GM04503 (cell line): ENCODE results near the gene EPHA2.
"Not testable (repeated sequence)": the region's sequence is repeated elsewhere in the genome, so short reads cannot be mapped to it uniquely, and the experiment has no call there.

ENCODE experiments used
- DNase-seq: peaks from one replicate; pipeline ENCODE4 v3.0.0-alpha.2; 2012; ENCODE audit warnings: low read depth

EPHA2 gene

DNA sequence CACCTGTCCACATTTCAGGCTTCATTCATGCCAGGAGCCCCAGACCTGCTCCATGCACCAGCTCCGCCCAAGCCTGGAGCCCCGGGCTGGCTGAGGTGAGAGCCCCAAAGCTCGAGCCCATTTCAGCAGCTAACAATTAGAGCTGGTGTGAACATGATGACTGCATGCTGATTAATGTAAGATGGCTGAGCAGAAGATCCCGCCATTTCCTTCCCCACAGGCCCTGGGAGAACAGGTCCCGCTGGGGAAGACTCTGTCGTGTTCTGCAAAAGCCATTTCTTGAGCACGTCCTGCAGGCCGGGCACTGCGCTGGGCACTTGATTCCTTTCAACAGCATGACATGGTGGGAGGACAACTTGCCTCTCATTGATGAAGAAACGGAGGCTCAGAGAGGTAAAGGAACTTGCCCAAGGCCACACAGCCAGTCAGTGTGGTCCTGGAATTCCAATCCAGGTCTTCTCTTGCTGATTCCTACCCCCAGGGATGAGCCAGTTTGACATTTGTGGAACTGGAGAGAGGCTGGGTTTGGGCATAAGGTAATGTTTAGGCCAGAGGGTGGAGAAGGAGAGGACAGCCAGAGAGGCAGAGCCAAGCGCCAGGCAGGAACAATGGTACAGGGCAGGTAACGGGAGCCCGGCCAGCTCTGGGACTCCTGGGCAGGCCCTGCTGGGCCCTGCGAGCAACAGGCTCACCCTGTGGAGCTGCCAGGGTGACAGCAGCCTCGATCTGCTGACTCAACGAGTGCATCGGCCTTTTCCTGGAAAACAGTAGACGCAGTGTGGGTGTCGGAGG lies 28.1 kb upstream of the EPHA2 start:
- no peak for DNase-seq

DNA sequence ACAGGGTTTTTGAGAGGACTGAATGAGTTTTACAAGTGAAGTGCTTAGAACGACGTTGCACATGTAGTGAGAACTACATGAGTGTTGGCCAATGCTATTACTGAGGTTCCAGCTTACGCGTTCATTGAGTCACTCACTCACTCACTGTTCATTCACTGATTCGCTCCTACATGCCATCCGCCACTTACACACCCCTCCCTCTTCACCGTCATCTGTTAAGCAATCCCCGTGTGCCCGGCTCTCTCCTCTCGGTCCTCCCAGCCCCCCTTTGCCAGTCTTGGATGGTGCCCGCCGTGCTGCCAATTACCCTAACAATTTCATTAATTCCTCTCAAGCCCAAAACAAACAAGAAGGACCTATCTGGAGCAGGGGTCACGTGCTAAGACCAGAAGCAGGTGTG lies 27.3 kb upstream of the EPHA2 start:
- DNase-seq = peak; percentile 85

DNA sequence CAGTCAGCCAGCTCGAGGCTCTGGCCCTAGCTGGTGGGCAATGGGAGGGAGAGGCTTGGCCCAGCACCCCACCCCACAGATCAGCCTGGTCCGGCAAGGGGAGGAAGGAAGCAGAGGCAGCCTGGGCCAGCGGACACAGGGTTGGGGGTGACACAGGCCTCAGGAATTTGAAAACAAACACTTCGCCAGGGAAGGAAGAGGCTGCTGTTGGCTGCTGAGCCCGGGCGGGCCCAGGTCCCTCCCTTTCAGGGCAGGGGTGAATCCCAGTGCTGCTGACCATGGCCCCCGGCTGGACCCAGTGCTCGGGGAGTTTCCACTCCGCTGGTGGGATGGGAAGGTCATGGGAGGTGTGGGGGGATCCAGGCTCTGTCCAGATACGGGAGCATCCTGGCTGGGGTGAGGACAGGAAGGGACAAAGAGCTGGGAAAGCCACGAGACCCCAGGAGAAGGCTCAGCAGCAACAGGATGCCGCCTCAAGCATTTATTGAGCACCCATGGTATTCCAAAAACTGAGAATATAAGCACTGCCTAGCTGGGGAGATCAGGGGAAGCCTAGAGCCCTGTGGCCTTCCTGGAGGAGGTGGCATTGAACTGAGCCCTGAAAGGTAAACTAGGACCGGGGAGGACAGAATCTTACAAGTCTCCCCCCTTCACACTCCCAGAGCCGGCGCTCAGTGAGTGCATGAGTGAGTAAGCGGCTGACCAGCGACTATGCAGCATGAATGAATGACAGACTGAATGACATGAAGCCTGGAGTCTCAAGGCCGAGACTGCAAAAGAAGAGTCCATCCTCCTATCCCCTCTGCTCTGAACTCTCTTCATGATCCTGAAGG lies 26.2 kb upstream of the EPHA2 start:
- peak; percentile 78 for DNase-seq

DNA sequence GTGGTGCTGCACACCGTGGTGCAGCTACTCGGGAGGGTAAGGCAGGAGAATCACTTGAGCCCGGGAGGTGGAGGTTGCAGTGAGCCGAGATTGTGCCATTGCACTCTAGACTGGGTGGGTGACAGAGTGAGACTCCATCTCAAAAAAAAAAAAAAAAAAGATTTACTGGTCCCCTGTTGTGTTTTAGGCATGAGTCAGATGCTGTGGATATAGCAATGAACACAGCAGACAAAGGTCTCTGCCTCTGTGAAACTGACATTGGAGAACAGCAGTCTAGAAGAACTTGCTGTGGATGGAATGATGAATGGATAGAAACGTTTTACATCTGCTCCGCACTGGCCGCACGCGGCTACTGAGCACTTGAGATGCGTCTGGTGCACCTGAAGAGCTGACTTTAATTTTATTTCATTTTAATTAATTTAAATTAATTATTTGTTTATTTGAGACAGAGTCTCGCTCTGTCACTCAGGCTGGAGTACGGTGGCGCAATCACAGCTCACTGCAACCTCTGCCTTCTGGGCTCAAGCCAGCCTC lies 24.5 kb upstream of the EPHA2 start:
- DNase-seq = no peak

DNA sequence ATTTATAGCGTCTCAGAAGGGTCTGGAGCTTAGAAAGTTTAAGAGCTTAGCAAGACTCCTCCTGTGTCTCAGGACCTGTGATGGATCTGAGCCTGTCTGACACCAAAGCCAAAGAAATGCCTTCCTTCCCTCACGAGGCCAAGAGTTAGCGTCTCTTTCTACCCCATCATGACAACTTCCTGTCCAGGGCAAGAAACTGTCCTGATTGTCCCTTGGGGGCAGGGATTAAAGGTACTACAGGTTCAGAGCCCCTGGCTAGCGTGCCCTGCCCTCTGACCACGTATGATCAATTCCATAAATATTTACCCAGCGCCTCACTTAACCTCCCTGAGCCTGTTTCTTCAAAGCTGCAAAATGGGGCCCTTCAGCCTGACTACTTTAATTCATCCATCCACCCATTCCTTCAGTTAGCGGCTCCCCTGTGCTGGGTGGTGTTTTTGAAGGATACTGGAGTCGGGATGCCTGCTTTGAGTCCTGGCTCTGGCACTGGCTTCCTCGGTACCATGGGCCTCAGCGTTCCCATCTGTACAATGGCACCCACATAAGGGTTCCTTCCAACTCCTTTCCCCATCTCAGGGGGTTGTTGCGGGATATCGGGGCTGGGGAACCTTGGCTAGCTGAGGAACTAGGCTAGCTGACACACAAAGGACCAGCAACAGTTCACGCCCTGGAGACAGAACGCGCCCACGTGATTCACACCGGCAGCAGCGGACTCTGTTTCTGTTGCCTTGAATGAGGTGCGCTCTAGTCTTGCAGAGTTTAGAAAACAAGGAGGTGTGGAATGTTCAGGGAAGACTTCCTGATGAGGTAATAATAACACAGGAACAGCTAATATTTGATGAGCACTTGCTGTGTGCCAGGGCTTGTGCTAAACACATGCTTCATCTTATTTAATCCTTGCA lies 23.0 kb upstream of the EPHA2 start:
- no peak for DNase-seq

DNA sequence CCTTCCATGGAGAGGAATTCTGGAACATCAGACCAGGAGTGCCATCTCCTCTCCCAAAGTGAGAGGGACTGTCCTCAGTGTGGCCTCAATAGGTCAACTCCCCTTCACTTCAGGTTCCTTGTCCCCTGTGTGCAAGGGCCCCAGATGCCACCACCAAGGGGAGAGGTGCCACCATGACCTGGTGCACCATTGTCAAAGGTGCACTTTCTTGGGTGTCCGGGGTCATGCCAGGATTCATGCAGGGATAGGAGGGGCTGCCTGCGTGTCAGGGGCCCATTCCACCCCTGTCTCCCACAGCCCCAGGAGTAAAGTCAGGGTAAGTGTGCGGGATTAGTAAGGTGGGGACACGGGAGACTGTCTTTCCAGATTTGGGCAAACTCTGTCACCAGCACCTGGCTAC lies 21.4 kb upstream of the EPHA2 start:
- no peak for DNase-seq

DNA sequence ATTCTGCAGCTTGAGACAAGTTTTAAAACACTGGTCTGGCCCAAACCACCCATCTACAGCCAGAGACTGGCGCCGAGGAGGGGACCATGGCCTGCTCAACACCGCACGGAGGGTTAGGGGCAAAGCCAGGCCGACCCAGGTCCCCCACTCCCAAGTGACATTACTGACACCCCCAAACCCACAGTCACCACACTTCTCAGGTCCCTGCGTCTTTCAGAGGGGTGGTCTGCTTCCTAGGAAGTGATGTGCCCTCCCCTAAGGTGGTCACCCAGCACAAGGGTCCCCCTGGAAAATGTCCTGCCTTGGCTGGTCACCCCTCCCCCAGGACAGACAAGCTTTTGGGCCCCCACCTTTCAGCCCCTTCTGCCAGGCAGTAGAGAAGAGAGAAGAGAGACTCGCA lies 20.8 kb upstream of the EPHA2 start:
- DNase-seq = no peak

DNA sequence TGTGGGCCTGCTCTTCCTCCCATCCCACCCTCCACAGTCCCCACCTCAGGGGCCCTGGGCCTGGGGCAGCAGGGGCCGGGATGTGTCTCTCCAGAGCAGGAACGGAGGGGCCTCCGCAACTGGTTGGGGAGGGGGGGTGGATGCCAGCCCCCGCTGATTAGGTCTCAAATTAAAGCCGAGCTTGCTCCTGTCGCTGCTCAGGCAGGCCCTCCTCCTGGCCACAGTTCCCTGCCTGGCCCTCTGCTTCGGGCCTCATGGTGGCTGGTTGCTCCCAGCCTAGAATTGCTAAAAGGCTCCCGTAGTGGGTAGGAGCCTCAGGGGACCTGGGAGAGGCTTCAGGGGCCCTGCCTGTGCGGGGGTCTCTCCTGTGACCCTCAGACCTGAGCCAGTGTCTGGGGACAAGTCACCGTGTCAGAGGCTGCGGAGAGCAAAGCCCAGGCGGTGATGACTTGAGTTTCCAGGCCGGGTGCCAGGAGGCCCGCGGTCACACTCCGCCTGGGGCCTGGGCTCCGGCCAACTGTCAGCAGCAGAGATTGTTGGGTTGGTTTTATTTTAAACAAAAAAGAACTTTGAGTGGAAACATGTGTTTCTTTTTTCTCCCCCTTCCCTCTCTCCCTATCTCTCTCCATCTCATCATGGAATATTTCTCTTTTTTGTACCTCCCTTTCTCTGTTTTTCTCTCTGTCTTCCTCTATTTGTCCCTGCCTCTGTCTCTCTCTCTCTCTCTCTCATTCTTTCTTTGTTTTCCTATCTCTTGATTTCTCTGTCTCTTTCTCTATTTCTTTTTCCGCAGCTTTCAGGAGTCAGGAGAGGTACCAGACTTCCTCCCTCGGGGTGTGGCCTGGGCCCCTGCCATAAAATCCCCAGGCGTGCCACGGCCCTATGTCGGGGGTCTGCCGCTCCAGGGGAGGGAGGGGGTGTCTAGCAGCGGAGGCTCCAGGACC lies 20.0 kb upstream of the EPHA2 start:
- DNase-seq = peak; percentile 62

DNA sequence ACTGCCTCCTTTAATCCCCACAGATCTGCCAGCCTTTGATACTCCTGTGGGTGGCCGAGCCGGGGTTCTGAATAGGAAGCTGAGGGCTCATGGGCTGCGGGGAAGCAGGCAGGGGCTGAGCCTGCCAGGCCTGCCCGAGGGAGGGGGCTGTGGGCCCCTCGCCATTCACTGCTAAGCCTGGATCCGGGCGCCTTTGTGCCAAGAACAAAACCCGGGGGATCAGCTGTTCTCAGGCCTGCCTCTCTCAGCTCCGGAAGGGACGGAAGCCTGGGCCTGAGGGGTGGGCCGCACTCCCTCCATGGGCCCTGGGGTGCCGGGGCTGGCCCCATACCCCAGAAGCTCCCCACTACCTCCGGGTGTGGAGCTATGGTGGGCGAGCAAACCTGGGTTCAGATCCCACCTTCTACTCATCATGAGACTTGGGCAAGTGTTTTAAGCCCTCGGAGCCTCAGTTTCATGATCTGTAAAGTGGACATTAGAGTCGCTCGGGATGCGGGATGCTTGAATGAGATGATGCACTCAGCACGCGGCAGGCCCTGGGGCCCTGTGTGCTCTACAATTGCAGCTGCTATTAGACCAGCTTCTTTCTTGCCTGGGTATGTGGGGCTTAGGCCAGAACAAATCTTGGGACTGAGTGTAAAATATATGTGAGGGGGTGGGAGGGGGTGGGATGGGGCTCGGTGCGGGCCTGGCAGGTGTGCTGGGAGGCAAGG lies 19.2 kb upstream of the EPHA2 start:
- DNase-seq = no peak

DNA sequence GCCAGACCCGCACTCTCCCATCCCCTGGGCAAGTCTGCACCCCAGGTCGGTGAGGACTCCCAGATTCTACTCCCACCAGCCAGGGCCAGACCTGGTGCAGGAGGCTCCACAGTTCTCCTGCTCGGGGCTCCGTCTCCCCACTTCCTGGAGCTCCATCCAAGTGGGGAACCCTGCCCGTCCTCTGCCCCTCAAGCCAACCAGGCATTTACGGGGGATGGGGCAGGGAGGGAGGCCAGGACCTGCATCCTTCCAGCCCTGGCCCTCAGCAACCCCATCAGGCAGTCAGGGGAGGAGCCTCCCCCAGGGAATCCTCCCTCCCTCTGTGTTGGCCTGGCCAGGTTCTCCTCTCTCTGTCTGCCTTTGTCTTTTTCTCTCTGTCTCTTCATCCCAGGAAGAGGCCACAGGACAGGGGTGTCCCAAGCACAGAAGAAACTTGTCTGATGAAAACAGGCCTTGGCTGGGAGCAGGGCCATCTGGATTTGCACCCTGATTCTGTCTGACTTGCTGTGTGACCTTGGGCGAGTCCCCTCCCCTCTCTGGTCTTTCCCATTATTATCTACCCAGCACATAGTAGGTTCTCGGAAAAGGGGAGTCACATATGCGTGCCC lies 18.5 kb upstream of the EPHA2 start:
- no peak for DNase-seq

DNA sequence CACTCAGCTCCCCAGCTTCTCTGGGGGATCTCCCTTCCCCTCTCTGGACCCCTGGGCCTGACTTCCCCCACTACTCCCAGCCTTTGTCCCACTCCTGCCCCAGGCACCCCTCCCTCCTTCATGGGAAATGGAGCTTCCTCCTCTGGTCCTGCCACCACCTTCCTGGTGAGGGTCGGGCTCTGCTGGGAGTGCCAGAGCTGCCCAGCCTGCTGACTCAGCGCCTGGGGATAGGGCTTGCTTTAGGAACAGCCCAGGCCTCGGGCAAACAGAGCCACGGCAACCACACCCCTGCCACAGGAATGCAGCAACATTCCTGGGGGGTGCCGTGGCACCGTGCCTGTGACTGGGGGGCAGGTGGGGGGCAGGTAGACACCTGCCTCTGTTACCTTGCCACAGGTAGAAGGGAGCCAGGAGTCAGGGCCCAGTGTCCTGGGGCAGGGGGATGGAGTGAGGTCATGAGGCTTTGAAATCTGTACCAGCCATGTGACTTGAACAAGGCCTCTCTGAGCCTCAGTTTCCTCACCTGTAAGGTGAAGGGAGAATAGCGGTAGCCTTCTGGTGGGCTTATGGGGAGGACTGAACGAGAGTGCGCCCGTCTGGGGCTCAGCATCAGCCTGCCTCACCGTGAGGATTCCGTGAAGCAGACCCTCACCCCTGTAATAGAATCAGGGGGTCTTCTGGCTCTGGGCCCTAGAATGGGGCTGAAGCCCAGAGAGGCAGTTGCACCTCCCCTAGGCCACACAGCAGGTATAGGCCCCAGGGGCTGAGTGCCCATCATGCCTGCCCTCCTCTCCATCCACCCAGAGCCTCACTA lies 17.8 kb upstream of the EPHA2 start:
- DNase-seq = no peak

DNA sequence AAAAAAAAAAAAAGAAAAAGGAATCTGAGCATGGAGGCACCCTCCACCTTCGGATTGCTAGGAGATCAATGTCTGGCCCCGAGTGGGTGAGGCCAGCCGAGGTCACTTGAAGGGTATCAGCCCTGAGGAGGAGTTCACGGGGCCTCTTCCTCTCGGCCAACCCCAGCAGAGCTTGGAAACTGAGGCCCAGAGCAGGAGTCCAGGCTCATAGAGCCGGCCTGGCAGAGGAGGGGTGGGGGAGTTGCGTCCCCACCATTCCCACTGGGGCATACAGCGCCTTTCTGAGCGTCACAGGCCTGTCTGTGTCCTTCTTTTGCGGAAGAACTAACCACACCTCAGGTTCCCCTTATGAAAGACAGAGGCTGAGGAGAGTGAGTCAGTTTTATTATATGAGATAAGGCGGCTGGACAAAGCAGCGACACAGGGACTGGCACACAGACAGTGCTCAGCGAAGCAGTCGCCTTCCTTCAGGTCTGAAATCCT lies 17.1 kb upstream of the EPHA2 start:
- DNase-seq = no peak

DNA sequence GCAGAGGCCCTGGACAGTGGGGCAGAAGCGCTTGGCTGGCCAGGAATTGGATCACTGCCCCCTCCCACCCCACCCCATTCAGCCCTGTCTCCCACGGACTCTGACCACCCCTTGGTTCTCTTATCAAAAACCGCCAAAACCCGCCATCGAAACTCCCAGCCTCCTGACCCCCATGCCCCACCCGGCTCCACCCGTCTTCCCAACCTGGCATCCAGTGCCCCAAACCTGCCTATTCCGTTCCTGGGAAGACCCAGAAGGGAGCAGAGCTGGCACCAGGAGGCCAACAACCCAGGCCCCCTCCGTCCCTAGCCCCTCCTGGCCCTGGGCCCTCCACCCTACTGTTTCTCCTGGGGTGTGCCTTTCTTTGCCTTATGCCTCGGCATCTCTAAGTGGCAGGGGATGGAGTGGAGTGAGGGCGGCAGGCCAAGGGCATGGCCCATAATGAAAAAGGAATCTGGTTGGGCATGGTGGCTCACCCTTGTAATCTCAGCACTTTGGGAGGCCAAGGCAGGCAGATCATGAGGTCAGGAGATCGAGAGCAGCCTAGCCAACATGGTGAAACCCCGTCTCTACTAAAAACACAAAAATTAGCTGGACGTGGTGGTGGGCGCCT lies 16.5 kb upstream of the EPHA2 start:
- no peak for DNase-seq

DNA sequence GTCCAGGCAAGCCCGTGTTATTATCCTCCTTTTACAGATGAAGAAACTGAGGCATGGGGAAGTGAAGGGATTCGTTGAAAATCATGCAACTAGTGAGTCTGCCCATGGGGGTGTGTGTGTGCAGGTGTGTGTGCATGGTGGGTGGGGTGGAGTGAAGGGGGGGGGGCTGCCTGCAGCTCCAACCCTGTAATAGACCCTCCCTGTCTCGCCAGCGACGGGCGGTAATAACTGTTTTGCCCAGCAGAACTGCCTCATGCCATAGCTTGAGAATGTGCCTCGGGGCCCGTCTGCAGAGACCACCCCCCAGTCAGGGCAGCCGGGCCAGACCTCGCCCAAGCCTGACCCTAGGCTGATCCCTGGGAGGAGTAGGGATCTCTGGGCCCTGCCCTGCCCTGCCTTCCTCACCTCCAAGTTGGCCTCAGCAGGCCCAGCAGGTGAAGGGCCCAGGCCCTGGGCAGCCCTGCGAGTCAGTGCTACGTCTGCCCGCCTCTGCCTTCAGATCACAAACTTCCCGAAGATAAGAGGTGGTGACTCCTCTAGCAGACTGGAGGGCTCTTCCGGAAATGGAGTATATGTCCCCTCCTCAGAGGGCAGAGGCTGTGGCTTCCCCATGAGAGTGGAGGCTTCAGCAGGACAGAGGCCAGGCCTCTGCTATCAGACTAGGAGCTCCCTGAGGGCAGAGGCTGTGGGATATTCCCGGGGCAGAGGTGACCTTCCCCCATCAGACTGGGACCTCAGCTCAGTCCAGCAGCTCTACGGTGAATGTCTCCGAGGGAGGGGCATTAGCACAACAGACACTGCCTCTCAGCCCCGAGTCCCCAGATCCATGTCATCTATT lies 15.7 kb upstream of the EPHA2 start:
- DNase-seq = no peak

DNA sequence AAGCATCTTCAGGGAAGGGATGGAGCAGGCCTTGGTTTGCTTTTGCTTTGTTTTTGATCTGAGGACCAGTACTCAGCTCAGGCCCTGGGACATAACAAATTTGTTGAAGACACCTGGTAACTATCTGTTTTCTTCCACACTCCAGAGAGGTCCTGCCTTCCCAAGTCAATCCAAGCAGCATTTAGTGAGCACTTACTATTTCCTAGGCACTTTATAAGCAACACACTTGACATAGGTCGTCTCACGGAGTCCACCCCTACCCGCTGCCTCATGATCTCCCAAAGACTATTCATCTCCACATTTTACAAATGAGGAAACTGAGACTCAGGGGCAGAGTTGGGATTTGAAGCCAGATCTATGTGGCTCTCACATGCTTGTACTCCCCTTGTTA lies 14.4 kb upstream of the EPHA2 start:
- DNase-seq = no peak

DNA sequence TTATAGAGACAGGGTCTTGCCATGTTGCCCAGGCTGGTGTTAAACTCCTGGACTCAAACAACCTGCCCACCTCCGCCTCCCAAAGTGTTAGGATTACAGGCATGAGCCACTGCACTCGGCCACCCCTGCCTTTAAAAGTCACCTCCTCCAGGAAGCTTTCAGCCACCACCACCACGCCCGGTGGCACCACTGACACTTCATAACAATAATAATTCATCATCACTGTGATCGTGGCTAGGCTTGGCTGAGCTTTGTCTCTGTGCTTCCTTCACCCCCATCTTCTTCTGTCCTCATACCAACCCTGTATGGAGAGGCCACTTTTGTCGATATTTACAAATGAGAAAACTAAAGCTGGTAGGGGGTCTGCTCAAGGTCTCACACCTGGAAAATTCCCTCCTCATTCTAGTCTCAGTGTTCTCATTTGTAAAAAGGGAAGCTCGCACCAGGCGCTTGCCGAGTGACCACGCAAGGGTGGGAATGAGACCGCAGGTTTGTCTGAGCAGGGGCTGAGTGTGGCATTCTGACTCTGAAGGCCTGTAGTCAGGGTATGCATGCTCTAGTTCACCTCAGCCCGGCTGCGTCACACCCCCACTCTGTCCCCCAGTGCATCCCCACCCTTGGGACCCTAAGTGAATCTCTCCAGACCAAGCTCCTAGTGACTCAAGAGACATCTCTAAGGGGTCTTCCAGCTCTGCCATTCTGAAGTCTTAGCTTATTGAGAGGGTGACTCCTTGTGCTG lies 12.9 kb upstream of the EPHA2 start:
- DNase-seq = no peak

DNA sequence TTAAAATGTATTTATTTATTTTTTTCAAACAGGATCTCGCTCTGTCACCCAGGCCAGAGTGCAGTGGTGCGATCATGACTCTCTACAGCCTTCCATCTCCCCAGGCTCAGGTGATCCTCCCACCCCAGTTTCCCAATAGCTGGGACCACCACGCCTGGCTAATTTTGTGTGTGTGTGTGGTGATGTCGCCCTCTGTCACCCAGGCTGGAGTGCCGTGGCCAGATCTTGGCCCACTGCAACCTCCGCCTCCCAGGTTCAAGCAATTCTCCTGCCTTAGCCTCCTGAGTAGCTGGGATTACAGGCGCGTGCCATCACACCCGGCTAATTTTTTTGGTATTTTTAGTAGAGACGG lies 12.3 kb upstream of the EPHA2 start:
- DNase-seq = not testable (repeated sequence)
